Subcutaneous adipose tissue (tissue), 4 donors: Measurements from ENCODE around the gene SLC24A3. TPM values are rescaled to one million over a fixed set of nuclear protein-coding genes. Genes with fewer than 3 reads are reported as not detected.

Experiments used
- total RNA-seq, 4 donors: library from RNA; depleted of rRNA; stranded (reverse); fragments of >200 nt; gene quantifications; one replicate each; pipeline ENCODE4 v1.1.0, GENCODE V29; 2016
- TF ChIP-seq, protein P1 (sequence below): fragments of 450-650 bp; IDR thresholded peaks from one replicate; pipeline ENCODE4 v1.5.1; 2016; ENCODE audit warnings: low read depth, mild to moderate bottlenecking, control low read depth, antibody characterized with exemption, moderate library complexity

The SLC24A3 gene
- total RNA-seq, 4 donors from 2014 or later, result 4.6 to 12.2 (median 9.1) TPM

DNA sequence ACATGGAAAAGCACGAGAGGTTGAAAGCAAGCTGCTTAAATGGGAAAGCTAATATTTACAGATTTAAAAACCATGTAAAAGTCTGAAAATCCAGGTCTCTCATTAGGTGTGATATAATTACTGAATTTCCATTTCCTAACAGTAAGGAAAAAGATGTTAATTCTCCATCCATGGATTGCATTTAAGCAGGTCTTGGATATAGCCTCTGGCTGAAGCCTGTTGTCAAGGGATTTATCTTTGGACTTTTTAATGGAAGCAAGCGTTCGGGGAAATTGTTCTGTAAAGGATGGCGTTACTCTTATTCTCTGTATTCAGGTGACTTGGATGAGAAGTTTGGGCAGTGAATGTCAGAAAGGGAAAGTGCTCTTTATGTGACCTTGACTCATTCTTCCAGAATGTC is 233.8 kb downstream of the SLC24A3 start:
- TF ChIP-seq, protein P1, sequence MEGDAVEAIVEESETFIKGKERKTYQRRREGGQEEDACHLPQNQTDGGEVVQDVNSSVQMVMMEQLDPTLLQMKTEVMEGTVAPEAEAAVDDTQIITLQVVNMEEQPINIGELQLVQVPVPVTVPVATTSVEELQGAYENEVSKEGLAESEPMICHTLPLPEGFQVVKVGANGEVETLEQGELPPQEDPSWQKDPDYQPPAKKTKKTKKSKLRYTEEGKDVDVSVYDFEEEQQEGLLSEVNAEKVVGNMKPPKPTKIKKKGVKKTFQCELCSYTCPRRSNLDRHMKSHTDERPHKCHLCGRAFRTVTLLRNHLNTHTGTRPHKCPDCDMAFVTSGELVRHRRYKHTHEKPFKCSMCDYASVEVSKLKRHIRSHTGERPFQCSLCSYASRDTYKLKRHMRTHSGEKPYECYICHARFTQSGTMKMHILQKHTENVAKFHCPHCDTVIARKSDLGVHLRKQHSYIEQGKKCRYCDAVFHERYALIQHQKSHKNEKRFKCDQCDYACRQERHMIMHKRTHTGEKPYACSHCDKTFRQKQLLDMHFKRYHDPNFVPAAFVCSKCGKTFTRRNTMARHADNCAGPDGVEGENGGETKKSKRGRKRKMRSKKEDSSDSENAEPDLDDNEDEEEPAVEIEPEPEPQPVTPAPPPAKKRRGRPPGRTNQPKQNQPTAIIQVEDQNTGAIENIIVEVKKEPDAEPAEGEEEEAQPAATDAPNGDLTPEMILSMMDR, result no peak

DNA sequence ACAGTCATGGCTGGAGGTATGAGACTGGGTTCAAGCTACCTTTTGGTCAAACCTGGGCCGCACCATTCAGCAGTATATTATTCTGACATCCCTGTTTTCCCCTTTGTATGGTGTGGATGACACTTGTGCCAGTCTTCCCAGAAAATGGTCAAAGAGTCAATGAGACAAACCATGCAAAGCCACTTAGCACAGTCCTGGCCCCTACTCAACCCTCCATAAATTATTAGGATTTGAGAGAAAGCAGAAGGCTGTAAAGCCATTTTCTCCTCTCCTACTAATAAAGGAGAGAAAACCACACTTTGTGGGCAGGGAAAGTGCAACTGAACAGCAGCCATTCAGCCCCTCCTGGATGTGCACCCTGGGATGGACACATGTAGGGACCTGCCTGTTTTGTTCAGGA is 236.2 kb downstream of the SLC24A3 start:
- TF ChIP-seq, protein P1, result no peak

DNA sequence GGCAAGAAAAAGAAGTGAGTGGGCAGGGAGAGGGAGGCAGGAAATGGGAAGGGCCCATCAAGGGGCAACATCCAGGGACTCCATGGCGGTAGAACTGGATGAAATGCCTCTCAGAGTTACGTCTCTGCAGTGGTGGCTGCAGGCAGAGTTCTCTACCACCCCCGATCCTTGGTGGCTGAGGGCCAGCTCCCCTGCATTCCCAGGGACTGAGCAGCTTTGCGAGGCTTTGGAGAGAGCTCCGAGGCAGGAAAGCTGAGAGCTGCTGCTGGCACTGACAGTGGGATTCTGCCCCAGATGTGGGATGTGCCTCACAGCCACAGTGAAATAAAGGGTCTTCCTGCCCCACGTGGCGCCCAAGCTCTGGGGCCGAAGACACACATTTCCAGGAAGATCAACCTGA is 236.6 kb downstream of the SLC24A3 start:
- TF ChIP-seq, protein P1, result no peak

DNA sequence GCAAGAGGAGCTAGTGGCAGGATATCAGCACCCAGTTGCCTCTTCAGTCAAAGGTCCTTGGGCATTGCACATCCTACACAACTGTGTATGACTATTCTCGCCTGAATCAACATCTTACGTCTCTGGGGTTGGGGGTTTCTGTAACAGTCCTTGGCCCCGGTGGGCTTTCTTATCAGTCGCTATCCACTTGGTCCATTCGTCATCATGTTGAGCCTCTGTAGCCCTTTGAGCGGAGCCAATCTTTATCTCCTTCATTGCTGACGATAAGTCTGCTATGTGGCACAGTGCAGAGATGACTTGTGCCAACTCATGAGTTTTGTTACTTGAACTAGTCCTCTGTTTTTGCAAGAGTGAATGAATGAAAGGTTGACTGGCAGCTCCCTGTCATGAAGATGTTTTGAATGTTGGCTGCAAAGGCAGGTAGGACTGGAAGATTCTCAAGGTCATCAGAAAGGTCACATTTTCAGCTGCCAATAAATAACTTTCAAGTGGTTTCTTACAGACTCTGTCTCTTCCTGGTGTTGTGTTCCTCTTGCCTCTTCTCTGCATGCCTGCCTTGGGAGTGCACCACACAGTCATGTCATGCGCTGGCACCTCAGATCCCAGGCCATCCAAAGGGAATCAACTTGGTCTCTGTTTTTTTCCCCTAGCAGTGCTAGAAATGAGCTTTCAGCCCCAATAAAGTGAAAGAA is 238.9 kb downstream of the SLC24A3 start:
- TF ChIP-seq, protein P1, result no peak

DNA sequence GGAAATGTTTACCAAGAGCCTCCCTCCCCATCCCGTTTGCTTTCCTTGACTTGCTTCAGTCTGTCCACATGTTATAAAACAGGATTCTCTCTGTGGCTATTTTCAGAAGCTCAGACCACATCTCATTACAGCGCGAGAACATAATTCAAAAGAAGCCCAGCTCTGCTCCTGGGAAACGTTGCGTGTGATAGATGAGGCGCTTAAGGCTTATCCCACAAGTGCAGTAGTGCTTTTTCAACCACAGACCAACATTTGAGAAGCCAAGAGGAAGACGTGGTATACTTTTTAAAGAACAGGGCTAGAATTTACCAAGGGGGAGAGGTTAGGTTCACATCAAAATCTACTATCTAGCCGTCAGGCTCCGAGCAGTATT is 239.5 kb downstream of the SLC24A3 start:
- TF ChIP-seq, protein P1, result no peak

DNA sequence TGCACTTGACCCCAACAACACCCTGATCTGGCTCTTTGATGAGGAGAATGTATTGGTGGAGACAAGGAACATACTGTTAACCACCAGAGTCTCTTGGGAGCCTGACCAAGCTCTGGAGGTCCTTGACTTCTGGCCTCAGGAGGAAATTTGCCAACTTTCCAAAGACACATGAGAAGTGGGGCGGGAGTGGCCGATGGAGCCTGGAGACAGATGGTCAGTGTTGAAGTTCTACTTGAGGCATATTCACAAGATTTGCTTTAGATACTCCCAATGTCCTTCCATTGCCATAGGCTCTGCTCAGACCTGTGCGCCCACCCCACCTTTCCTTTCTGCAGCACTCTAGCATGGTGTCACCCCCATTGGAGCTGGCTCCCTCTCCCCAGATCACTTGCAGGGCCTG is 241.0 kb downstream of the SLC24A3 start:
- TF ChIP-seq, protein P1, result no peak

DNA sequence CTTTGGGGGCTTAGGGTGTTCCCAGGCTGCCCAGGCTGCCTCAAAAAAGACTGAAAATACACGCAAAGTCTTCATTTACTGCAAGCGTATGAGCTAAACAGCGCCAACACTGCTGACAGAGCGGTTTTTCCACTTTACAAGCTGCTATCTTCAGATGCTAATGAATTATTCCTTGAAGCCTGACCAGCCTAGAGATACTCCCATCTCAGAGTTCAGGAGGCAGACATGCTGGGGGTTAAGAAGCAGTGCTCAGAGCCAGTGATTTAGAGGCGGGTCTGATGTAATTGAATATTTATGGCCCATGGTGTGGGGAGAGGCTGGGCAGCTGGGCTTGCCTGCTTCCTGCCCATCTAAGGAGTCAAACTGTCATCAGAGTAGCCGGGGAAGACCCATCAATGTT is 241.4 kb downstream of the SLC24A3 start:
- TF ChIP-seq, protein P1, result no peak
